H1 (cell line): Measurements from ENCODE around the gene FCER2. TPM values are rescaled to one million over a fixed set of nuclear protein-coding genes. Genes with fewer than 3 reads are reported as not detected.

ENCODE experiments used
- CTCF ChIA-PET: fragments of 300-600 bp; sonication (Branson Sonifier 250); formaldehyde crosslinking; loops from one replicate; lab custom pipeline; 2021; ENCODE audit not compliant: partially characterized antibody; lab: Charles Lee
- POLR2A ChIA-PET: fragments of 300-600 bp; sonication (Branson Sonifier 250); formaldehyde crosslinking; loops from one replicate; lab custom pipeline; 2021; ENCODE audit warnings: inconsistent platforms; ENCODE audit not compliant: partially characterized antibody; lab: Charles Lee
- DNase-seq, 2 experiments: peaks; one replicate each; pipeline versions ENCODE4 v3.0.0 to v3.0.0-alpha.2; 2010 to 2022; ENCODE audit warnings: low spot score in 2 of 2, low read depth in 1 of 2, mixed read lengths in 1 of 2
- FAIRE-seq: peaks from 2 replicates; lab custom pipeline; 2011; peaks lifted over from hg19 to GRCh38; lab: Jason Lieb, UNC
- H2AFZ ChIP-seq: 2 replicates; pipeline ENCODE4 v1.8.1; 2012; ENCODE audit warnings: low read length, inconsistent platforms
- H2AK5ac ChIP-seq: 2 replicates; pipeline ENCODE4 v1.6.1; 2013; ENCODE audit warnings: low read depth, low read length
- H2BK120ac ChIP-seq: replicated peaks from 2 replicates; pipeline ENCODE3; 2013; ENCODE audit warnings: low read depth, low read length, inconsistent platforms
- H2BK12ac ChIP-seq: 2 replicates; pipeline ENCODE4 v1.6.1; 2013; ENCODE audit warnings: low read depth, low read length
- H2BK15ac ChIP-seq: 2 replicates; pipeline ENCODE4 v1.6.1; 2013; ENCODE audit warnings: low read length
- H2BK20ac ChIP-seq: 2 replicates; pipeline ENCODE4 v1.6.1; 2013; ENCODE audit warnings: low read length
- H2BK5ac ChIP-seq: 2 replicates; pipeline ENCODE4 v1.6.1; 2013; ENCODE audit warnings: low read depth, low read length
- H3K14ac ChIP-seq: 2 replicates; pipeline ENCODE4 v1.6.1; 2013; ENCODE audit warnings: inconsistent platforms; ENCODE audit not compliant: insufficient read length
- H3K18ac ChIP-seq: 2 replicates; pipeline ENCODE4 v1.6.1; 2013; ENCODE audit warnings: low read length; ENCODE audit errors: extremely low read depth
- H3K23ac ChIP-seq: 2 replicates; pipeline ENCODE4 v1.6.1; 2013; ENCODE audit warnings: inconsistent platforms; ENCODE audit not compliant: insufficient read length
- H3K23me2 ChIP-seq: 2 replicates; pipeline ENCODE4 v1.6.1; 2013; ENCODE audit warnings: low read depth, low read length
- H3K27ac ChIP-seq: 2 replicates; pipeline ENCODE4 v1.6.1; 2011; ENCODE audit warnings: low read depth, low read length, inconsistent platforms
- H3K27me3 ChIP-seq, 4 experiments: replicated peaks in 1 of 4; 1 replicate in 1 of 4; 2 replicates in 3 of 4; pipeline versions ENCODE4 v1.6.1 to v1.8.1; 2011 to 2013; ENCODE audit warnings: low read length in 3 of 4, mild to moderate bottlenecking in 3 of 4, inconsistent platforms in 2 of 4, mixed read lengths in 2 of 4, moderate library complexity in 1 of 4; ENCODE audit not compliant: control insufficient read depth in 3 of 4, insufficient read depth in 3 of 4; ENCODE audit errors: extremely low read depth in 1 of 4
- H3K36me3 ChIP-seq, 4 experiments: 2 replicates each; pipeline versions ENCODE4 v1.6.1 to v1.8.1; 2011 to 2013; ENCODE audit warnings: mild to moderate bottlenecking in 4 of 4, low read length in 3 of 4, moderate library complexity in 2 of 4, control low read depth in 1 of 4, inconsistent platforms in 1 of 4; ENCODE audit not compliant: insufficient read depth in 4 of 4, control insufficient read depth in 2 of 4
- H3K4ac ChIP-seq: replicated peaks from 2 replicates; pipeline ENCODE3; 2013; ENCODE audit warnings: low read length, low read depth, mixed read lengths, inconsistent platforms; ENCODE audit not compliant: insufficient read length
- H3K4me1 ChIP-seq, 4 experiments: replicated peaks in 1 of 4; 1 replicate in 1 of 4; 2 replicates in 3 of 4; pipeline versions ENCODE4 v1.6.1 to v1.8.1; 2011 to 2013; ENCODE audit warnings: low read length in 3 of 4, inconsistent platforms in 2 of 4, mixed read lengths in 1 of 4; ENCODE audit not compliant: insufficient read depth in 4 of 4, control insufficient read depth in 3 of 4
- H3K4me2 ChIP-seq, 2 experiments: 2 replicates each; pipeline versions ENCODE4 v1.6.1 to v1.8.1; 2011 to 2013; ENCODE audit warnings: low read depth in 2 of 2, low read length in 2 of 2, control low read depth in 1 of 2, inconsistent platforms in 1 of 2, mild to moderate bottlenecking in 1 of 2; ENCODE audit not compliant: insufficient read depth in 1 of 2
- H3K4me3 ChIP-seq, 4 experiments: fragments of 200-600, 300-600 bp in 1 of 4; sonication (generic), shearing (Covaris generic), sonication (Bioruptor Twin) in 1 of 4; 2 replicates each; pipeline versions ENCODE4 v1.5.1 to v1.8.1; 2011 to 2016; ENCODE audit warnings: low read length in 4 of 4, low read depth in 3 of 4, control low read depth in 2 of 4, inconsistent platforms in 2 of 4, mild to moderate bottlenecking in 2 of 4, mixed read lengths in 1 of 4, moderate library complexity in 1 of 4; ENCODE audit not compliant: insufficient read depth in 2 of 4; ENCODE audit errors: extremely low read depth in 1 of 4
- H3K56ac ChIP-seq: replicated peaks from 2 replicates; pipeline ENCODE3; 2013; ENCODE audit warnings: low read depth, mild to moderate bottlenecking, mixed read lengths, low read length, inconsistent platforms; ENCODE audit not compliant: insufficient read length
- H3K79me1 ChIP-seq: 2 replicates; pipeline ENCODE4 v1.6.1; 2013; ENCODE audit warnings: low read depth, low read length, control low read depth
- H3K79me2 ChIP-seq, 2 experiments: 2 replicates each; pipeline versions ENCODE4 v1.6.1 to v1.8.1; 2012 to 2013; ENCODE audit warnings: low read length in 2 of 2, mild to moderate bottlenecking in 2 of 2, inconsistent platforms in 1 of 2; ENCODE audit not compliant: insufficient read depth in 2 of 2, control insufficient read depth in 1 of 2
- H3K9ac ChIP-seq, 4 experiments: replicated peaks in 1 of 4; 1 replicate in 1 of 4; 2 replicates in 3 of 4; pipeline versions ENCODE4 v1.6.1 to v1.8.1; 2011 to 2013; ENCODE audit warnings: low read depth in 3 of 4, low read length in 3 of 4, control low read depth in 2 of 4, mild to moderate bottlenecking in 2 of 4, moderate library complexity in 2 of 4, inconsistent platforms in 1 of 4; ENCODE audit errors: extremely low read depth in 1 of 4
- H3K9me3 ChIP-seq, 2 experiments: 2 replicates each; pipeline versions ENCODE4 v1.6.1 to v1.8.1; 2012 to 2013; ENCODE audit warnings: mild to moderate bottlenecking in 2 of 2, moderate library complexity in 2 of 2, control low read depth in 1 of 2, inconsistent platforms in 1 of 2, low read depth in 1 of 2, low read length in 1 of 2, mixed read lengths in 1 of 2; ENCODE audit not compliant: insufficient read depth in 2 of 2
- H4K20me1 ChIP-seq, 2 experiments: replicated peaks in 1 of 2; 2 replicates each; pipeline versions ENCODE3 to v1.8.1; 2011 to 2013; ENCODE audit warnings: inconsistent platforms in 2 of 2, low read length in 2 of 2, mild to moderate bottlenecking in 1 of 2; ENCODE audit not compliant: insufficient read depth in 2 of 2, control insufficient read depth in 1 of 2
- H4K5ac ChIP-seq: 2 replicates; pipeline ENCODE4 v1.6.1; 2013; ENCODE audit warnings: low read length, low read depth, mixed read lengths, inconsistent platforms; ENCODE audit not compliant: insufficient read length
- H4K8ac ChIP-seq: 2 replicates; pipeline ENCODE4 v1.8.0; 2013; ENCODE audit warnings: mild to moderate bottlenecking, moderate library complexity, low read length, inconsistent platforms; ENCODE audit not compliant: insufficient read depth; ENCODE audit errors: extremely low read depth
- H4K91ac ChIP-seq: replicated peaks from 2 replicates; pipeline ENCODE3; 2013; ENCODE audit warnings: low read length, mixed read lengths, inconsistent platforms; ENCODE audit not compliant: insufficient read length
- EZH2 ChIP-seq: fragments of 200-600 bp; sonication (generic); IDR thresholded peaks from 2 replicates; pipeline ENCODE4 v1.7.1; 2012; ENCODE audit warnings: low read depth, mild to moderate bottlenecking, moderate library complexity, low read length, inconsistent platforms; ENCODE audit not compliant: severe bottlenecking
- GABPA ChIP-seq: IDR thresholded peaks from 2 replicates; pipeline ENCODE4 v1.6.1; 2011; ENCODE audit warnings: mild to moderate bottlenecking, low read length, moderate library complexity, borderline replicate concordance; ENCODE audit not compliant: insufficient read depth
- GTF2F1 ChIP-seq: IDR thresholded peaks from 2 replicates; pipeline ENCODE4 v1.6.1; 2012; ENCODE audit warnings: low read depth, low read length, improper control_type of control experiment, borderline replicate concordance
- HDAC2 ChIP-seq, 2 experiments: fragments of 300-600 bp in 1 of 2; sonication (generic) in 1 of 2; IDR thresholded peaks; 2 replicates each; pipeline ENCODE4 v1.6.1; 2011 to 2012; ENCODE audit warnings: low read depth in 2 of 2, low read length in 2 of 2, mild to moderate bottlenecking in 2 of 2, moderate library complexity in 2 of 2, borderline replicate concordance in 1 of 2, inconsistent platforms in 1 of 2
- KDM1A ChIP-seq: fragments of 200-600, 300-600 bp; sonication (generic); IDR thresholded peaks from 2 replicates; pipeline ENCODE4 v1.7.1; 2016; ENCODE audit warnings: mild to moderate bottlenecking, low read length, borderline replicate concordance
- RAD21 ChIP-seq, 2 experiments: IDR thresholded peaks in 1 of 2; conservative IDR thresholded peaks in 1 of 2; 2 replicates each; pipeline ENCODE4 v1.6.1; 2011; ENCODE audit warnings: low read depth in 2 of 2, low read length in 2 of 2, improper control_type of control experiment in 1 of 2, inconsistent platforms in 1 of 2, mild to moderate bottlenecking in 1 of 2, moderate library complexity in 1 of 2
- WGBS, 2 experiments: shearing (Covaris generic) in 1 of 2; methylation state at CpG; one replicate each; pipeline versions ENCODE4 v1.1.6 to v1.1.7; 2013 to 2015; ENCODE audit warnings: low lambda C conversion rate in 2 of 2, mixed read lengths in 2 of 2, inconsistent platforms in 1 of 2, low coverage in 1 of 2, missing lambda C conversion rate in 1 of 2; ENCODE audit not compliant: insufficient replicate concordance in 2 of 2, insufficient coverage in 1 of 2, insufficient read length in 1 of 2; ENCODE audit errors: extremely low coverage in 1 of 2, missing lambda C conversion rate in 1 of 2; 5-methylcytosine and 5-hydroxymethylcytosine counted together
- polyA plus RNA-seq, 7 experiments: library from polyadenylated mRNA; depleted of rRNA in 3 of 7; stranded (reverse) in 5 of 7; unstranded in 2 of 7; fragments of >200 nt in 5 of 7; fragments of 200-250 nt in 2 of 7; gene quantifications; 1 replicate in 5 of 7; 2 replicates in 1 of 7; 4 replicates in 1 of 7; pipeline versions ENCODE4 v1.2.1 to v1.2.3, GENCODE V29; 2011 to 2013; ENCODE audit warnings: missing spikeins in 2 of 7, mixed read lengths in 2 of 7
- total RNA-seq: library from RNA; stranded (reverse); fragmentation: NEBNext Ultra II Directional; extraction: Animal tissue kit (Norgen Biotek cat#: 25700); gene quantifications from 2 replicates; pipeline ENCODE4 v1.2.1, GENCODE V29; 2021

Gene FCER2
- total and polyA plus RNA-seq, 2 of the 8 experiments (the other 6 are each of a cell fraction or from before 2014, with no cell fraction given) = 0.67 TPM; not detected in 1

- WGBS, 2 experiments = 82% methylated on average over 2 of the region's 2 CpGs; no CpG with 5 or more reads in 1 of the 2 experiments
- H2BK15ac ChIP-seq = no peak overlapping the region
- H2AFZ ChIP-seq = no peak overlapping the region
- 0 out of 4 replicates have a peak, but pooled peaks cover 0 to 6% of the 10 kb centered on the region in 2 experiments for H3K9me3 ChIP-seq
- H3K23me2 ChIP-seq = no peaks in the 10 kb centered on the region; the same call in 1 of the 2 replicates
- peak overlapping the region; percentile 81 for H2BK120ac ChIP-seq
- no peak for FAIRE-seq
- H3K14ac ChIP-seq = no peak overlapping the region
- no peak for DNase-seq
- no peak overlapping the region for H3K56ac ChIP-seq
- peaks cover 3 to 15% (median 8%) of the 10 kb centered on the region in 4 experiments; a peak in 6 of 7 replicates for H3K4me1 ChIP-seq
- ChIA-PET CTCF (interaction anchor here (0.8 to 1.8 kb wide), 6 partner anchors 27 to 84 kb away, joined by 3 to 7 read pairs (median 3); partner anchors contain the start of gene TRAPPC5), POLR2A (no interaction called here)
- peak overlapping the region in 1 of 4 experiments; percentile 22; a peak in 1 of 8 replicates for H3K4me3 ChIP-seq
- H3K18ac ChIP-seq = no peak overlapping the region
- H4K8ac ChIP-seq = no peak overlapping the region
- no peaks in the 10 kb centered on the region for H3K79me2 ChIP-seq
- H2BK12ac ChIP-seq = no peak overlapping the region
- TF ChIP-seq GABPA (no peak), GTF2F1 (no peak), EZH2 (no peak), KDM1A (peak; percentile 91; the same call in 1 of the 2 replicates), RAD21 (IDR thresholded peaks at IDR 0.05 in 1 of 2, conservative IDR thresholded peaks at IDR 0.05 in 1 of 2; ENCODE audit: low read depth in 2 of 2, low read length in 2 of 2) (no peak), HDAC2 (IDR thresholded peaks at IDR 0.05; ENCODE audit: borderline replicate concordance in 1 of 2, low read depth in 2 of 2, low read length in 2 of 2) (peak in 1 of 2 experiments; percentile 64; a peak in 1 of 4 replicates)
- no peaks in the 10 kb centered on the region for H3K36me3 ChIP-seq
- no peaks in the 10 kb centered on the region for H4K20me1 ChIP-seq
- peak overlapping the region in 1 of 2 experiments; percentile 20; a peak in 1 of 4 replicates for H3K4me2 ChIP-seq
- peak overlapping the region; percentile 57 for H4K91ac ChIP-seq
- no peak overlapping the region for H2BK5ac ChIP-seq
- no peaks in the 10 kb centered on the region; a peak in 1 of 7 replicates for H3K27me3 ChIP-seq
- H4K5ac ChIP-seq = peak overlapping the region; percentile 94
- H3K79me1 ChIP-seq = no peaks in the 10 kb centered on the region
- H2BK20ac ChIP-seq = no peak overlapping the region
- H3K4ac ChIP-seq = peak overlapping the region; percentile 51
- H3K23ac ChIP-seq = no peak overlapping the region
- no peak overlapping the region for H3K9ac ChIP-seq
- H2AK5ac ChIP-seq = no peak overlapping the region
- H3K27ac ChIP-seq = peak overlapping the region; percentile 28; the same call in 1 of the 2 replicates
Observed at GRCh38 chr19:7748171-7748570, 46.2 kb upstream of the FCER2 start.
